HG03039 (cell line): ENCODE measurements around the gene SIVA1.
A peak's percentile ranks its signal among the peaks of the same experiment; 100 is the strongest.

Experiments used
- ATAC-seq: cut with Tn5 transposase; IDR thresholded peaks from one replicate; pipeline ENCODE4 v1.9.1; 2021; ENCODE audit warnings: mild to moderate bottlenecking, moderate library complexity; ENCODE audit not compliant: unreplicated experiment

The SIVA1 gene, protein sequence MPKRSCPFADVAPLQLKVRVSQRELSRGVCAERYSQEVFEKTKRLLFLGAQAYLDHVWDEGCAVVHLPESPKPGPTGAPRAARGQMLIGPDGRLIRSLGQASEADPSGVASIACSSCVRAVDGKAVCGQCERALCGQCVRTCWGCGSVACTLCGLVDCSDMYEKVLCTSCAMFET

GRCh38 chr14:104752735-104753527 is at the start of gene SIVA1:
Gene SIVA1 (plus strand): TSS chr14:104753147. CDS start chr14:104753202, 55 bp downstream.
- ATAC-seq: peak; percentile 85

DNA sequence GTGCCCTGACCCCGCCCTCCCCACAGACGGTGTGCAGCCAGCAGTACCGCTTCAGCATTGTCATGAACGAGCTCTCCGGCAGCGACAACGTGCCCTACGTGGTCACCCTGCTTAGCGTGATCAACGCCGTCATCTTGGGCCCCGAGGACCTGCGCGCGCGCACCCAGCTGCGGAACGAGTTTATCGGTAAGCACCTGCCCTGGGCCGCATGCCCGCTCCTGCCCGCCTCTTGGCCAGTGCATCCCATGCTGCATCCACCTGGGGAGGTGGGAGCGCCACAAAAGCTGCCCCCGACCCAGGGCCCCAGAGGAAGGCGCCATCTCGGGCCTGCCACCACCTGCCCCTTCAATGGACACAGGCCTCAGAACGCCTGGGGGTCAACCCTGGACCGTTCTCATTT is 49.7 kb upstream of the SIVA1 start:
- ATAC-seq: no peak

GRCh38 chr14:104704252-104704651 is 48.7 kb upstream of the SIVA1 start:
- ATAC-seq: no peak

GRCh38 chr14:104705340-104706047 is 47.5 kb upstream of the SIVA1 start:
- no peak for ATAC-seq

DNA sequence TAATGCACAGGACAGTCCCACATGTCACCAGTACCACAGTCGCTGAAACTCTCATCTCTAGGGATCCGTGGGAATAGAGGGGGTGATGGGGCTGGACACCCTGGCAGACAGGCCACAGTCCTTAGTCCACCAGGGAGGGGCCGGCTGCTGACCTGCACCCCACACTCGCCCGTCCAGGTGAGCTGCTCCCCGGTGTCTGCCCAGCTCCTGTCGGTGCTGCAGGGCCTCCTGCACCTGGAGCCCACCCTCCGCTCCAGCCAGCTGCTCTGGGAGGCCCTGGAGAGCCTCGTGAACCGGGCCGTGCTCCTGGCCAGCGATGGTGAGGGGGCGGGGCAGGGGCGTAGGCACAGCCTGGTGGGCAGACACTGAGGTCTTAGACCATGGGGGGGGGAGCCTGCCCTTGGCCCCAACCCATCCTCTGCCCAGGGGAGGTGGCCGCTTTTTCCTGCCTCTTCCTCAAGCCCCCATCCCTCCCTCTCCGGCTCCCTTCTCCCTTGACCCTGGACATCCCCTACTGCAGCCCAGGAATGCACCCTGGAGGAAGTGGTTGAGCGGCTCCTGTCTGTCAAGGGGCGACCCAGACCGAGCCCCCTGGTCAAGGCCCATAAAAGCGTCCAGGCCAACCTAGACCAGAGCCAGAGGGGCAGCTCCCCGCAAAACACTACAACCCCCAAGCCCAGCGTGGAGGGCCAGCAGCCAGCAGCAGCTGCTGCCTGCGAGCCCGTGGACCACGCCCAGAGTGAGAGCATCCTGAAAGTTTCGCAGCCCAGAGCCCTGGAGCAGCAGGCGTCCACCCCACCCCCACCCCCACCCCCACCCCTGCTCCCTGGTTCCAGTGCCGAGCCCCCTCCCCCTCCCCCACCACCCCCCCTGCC is 46.0 kb upstream of the SIVA1 start:
- ATAC-seq: no peak

DNA sequence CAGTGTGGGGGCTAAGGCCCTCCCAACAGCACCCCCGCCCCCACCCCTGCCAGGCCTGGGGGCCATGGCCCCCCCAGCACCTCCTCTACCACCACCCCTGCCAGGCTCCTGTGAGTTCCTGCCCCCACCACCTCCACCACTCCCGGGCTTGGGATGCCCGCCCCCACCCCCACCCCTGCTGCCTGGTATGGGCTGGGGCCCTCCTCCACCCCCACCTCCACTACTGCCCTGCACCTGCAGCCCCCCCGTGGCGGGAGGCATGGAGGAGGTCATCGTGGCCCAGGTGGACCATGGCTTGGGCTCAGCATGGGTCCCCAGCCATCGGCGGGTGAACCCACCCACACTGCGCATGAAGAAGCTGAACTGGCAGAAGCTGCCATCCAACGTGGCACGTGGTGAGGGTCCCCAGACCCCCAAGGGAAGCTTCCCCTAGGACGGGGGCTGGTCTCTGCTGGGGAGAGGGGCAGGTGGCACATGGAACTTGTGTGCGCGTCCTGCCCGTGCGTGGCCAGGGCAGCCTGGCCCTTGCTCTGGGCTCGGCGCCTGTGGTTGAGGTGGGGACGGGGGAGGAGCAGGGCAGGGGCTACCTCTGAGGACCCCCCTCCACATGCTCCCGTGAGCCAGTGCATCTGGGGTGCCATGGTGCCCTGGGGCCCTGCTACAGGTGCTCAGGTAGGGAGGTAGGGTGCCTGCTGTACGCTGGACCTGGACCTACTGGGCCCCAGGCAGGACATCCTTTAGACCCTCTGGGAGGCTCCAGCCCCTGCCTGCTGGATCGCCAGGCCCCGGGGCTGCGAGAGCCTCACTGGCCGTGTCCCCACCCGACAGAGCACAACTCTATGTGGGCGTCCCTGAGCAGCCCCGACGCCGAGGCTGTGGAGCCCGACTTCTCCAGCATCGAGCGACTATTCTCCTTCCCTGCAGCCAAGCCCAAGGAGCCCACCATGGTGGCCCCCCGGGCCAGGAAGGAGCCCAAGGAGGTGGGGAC is 45.0 kb upstream of the SIVA1 start:
- ATAC-seq: no peak

- ATAC-seq: no peak
Measured at GRCh38 chr14:104708606-104709268, 44.2 kb upstream of the SIVA1 start.

DNA sequence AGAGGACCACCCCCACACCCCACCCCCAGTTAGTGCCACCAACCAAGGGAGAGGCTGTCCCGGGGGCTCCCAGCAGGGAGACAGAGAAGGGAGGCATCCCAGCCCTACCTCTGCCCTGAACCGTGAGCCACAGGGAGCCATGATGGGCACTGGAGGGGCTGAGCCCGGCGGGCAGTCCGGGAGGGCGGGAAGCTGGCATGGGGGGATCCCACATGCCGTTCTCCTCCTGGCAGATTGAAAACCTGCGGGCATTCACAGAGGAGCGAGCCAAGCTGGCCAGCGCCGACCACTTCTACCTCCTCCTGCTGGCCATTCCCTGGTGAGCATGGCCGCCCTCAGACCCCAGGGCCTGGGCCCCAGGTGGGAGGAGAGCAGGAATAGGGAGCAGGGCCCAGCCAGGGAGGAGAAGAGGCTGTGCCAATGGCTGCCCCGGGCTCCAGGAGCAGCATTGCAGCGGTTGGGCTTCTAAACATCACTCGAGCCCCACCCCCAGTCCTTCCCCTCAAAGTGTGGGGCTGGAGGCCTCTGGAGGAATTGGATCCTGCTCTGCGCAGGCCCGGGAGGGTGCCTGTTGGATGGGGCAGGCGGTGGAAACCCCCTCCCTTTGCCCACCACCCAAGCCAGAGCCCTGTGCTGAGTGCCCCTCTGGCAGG is 43.4 kb upstream of the SIVA1 start:
- no peak for ATAC-seq

- no peak for ATAC-seq
Measured at GRCh38 chr14:104710071-104710735, 42.7 kb upstream of the SIVA1 start.

GRCh38 chr14:104712881-104713734 is 39.8 kb upstream of the SIVA1 start:
- no peak for ATAC-seq

DNA sequence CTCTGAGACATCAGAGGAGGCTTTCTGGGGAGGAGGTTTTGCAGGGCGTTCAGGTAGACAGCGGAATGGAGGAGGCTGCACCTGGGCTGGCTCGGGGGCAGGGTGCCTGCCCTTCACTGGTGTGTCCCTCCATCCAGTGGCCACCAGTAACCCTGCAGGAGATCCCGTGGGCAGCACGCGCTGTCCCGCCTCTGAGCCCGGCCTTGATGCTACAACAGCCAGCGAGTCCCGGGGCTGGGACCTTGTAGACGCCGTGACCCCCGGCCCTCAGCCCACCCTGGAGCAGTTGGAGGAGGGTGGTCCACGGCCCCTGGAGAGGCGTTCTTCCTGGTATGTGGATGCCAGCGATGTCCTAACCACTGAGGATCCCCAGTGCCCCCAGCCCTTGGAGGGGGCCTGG is 38.9 kb upstream of the SIVA1 start:
- no peak for ATAC-seq

GRCh38 chr14:104714681-104715080 is 38.3 kb upstream of the SIVA1 start:
- ATAC-seq: no peak

- no peak for ATAC-seq
Measured at GRCh38 chr14:104715416-104715815, 37.5 kb upstream of the SIVA1 start.

DNA sequence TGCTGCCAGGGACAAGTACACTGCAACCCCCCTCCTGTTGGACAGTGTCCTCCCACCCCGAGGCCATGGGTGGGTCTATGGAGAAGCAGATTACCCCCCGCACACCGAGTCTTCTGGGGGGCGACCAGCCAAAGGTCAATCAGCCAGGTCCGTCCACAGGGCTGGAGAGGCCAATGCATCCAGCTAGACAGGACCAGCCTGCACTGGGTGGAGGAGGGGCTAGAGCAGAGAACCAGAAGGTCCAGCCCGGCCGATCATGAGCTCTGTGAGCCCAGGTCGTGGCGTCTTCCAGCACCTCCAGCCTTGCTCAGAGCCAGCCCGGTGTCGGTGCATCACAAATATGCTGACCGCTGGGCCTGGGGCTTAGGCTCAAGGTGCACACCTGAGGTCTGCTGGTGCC is 37.1 kb upstream of the SIVA1 start:
- no peak for ATAC-seq

DNA sequence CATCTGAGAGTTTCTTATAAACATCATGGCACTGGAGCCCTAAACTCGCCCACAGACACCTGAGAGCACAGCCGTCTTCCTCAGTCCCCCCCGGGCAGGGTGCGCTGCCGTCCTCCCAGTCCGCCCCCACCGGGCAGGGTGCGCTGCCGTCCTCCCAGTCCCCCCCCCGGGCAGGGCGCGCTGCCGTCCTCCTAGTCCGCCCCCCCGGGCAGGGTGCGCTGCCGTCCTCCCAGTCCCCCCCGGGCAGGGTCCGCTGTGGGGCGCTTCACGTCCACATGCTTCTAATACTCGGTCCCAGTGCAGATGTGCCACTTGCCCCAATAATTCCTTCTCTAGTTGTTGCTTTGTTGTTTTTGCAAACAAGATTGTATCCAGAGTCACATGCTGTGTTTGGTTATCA is 35.8 kb upstream of the SIVA1 start:
- ATAC-seq: no peak

DNA sequence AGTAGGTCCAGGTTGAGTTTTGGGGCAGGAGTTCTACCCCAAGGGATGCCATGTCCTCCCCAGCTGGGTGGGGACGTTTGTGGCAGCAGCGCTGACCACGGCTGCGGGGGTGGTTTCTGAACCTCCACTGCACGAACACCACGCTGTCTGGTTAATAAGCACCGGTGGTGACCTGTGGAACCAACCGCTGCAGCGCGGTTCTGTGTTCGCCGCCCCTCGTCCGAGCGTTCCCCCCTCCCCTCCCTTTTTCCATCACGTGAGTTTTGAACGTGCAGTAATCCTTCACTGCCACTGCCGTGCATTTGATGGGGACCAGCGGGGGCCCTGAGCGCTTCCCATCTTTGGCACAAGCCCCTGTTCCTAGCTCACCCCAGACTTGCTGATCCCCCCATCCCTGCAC is 35.3 kb upstream of the SIVA1 start:
- no peak for ATAC-seq

DNA sequence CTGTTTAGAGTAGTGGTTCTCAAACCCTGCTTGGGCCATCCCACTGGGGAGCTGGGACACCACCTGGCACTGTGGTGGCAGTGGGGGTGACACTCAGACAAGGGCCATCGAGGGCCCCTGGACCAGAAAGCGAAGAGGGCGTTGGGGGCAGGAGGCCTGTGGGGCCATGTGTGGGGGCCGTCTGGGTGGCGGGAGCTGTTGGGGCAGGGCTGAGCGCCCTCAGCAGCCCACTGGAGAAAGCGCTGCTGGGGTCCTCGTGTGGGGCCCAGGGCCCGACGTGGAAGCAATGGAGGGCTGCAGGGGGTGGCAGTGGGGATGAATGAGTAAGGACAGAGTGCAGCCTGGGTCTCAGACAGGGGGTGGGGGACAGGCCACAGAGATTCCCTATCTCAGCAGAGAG is 34.8 kb upstream of the SIVA1 start:
- ATAC-seq: no peak
